GDM1 (cell line): ENCODE measurements around the gene EHD4.
A peak's percentile ranks its signal among the peaks of the same experiment; 100 is the strongest.

Source experiments
- DNase-seq: peaks from one replicate; lab custom pipeline; 2025; lab: John Stamatoyannopoulos, UW

Gene EHD4

DNA sequence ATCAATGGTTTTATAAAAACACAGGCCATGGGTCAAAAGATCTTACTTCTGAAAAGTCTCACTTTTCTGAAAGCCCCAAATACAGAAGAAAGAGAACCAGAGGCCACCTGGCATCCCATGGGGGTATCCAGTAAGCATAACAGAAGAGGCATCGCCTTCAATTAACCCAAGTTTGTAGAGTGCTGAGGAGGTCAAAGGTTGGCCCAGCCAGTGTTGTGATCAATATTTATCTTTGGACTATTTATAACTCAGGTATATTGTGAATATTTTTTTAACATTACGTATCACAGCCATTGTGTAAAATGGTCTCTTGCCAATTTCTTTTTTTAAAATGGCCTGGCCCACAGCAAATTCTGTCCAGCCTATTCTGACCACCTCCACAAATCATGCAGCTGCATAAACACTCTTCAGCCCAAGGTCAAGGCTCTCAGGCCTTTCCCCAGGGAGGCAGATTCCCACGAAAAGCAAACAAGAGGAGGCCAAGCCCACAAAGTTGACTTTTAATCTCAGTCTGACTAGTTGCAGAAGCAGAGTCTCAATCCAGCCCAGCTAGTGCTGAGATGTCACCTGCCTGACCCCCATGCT, 52.3 kb downstream of the EHD4 start:
- DNase-seq: no peak

DNA sequence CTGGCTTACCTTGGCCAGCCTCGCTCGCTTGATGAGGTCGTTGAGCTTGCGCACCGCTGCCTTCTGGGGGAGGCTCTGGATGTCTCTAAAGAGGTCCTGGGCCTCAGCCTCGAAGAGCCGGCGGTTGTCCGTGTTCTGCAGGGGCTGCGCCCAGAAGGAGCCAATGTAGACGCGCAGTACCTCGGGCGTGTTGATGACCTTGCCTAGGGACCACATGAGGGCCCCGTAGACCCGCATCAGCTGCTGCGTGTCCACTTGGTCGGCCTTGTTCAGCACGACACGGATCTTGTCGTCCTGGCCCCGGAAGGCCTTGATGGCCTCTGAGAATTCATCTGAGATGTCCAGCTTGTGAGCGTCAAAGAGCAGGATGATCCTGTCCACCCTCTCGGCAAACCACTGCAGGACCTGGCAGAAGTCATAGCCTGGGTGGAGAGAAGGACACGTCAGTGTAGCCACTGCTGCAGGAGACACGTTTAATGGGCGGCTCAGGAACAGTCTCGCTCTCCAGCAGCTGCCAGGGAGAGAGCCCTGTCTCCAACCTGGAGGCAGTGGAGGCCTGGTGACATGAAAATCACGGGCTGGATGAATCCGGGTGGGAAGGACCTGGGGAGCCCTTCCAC, 53.0 kb downstream of the EHD4 start:
- DNase-seq: no peak

DNA sequence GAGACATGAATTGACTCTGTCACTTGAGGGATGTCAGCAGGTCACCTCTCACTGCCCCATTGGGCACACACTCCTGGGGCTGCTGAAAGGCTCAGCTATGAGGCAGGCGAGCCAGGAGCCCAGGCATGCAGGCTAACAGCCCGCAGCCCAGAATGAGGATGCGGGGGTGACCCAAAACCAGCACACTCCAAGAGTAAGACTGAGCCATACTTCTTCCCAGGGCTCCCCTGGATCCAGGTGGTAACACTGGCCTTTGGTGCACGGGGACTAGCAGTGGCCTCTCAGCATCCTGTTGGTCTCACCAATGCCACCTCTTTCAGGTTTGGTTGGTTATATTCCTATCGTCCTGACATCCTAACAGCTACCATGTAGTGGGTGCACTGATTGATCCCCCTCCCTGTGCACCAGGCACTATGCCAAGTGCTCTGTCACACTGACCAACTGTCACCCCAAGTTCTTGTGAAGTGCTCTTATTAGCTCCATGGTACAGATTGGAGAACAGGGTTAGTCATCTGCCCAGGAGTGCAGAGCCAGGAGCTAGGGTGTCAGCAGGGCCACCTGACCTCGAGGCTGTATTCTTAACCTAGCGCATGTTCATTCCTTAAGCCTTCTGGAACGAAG, 53.7 kb downstream of the EHD4 start:
- DNase-seq: no peak

DNA sequence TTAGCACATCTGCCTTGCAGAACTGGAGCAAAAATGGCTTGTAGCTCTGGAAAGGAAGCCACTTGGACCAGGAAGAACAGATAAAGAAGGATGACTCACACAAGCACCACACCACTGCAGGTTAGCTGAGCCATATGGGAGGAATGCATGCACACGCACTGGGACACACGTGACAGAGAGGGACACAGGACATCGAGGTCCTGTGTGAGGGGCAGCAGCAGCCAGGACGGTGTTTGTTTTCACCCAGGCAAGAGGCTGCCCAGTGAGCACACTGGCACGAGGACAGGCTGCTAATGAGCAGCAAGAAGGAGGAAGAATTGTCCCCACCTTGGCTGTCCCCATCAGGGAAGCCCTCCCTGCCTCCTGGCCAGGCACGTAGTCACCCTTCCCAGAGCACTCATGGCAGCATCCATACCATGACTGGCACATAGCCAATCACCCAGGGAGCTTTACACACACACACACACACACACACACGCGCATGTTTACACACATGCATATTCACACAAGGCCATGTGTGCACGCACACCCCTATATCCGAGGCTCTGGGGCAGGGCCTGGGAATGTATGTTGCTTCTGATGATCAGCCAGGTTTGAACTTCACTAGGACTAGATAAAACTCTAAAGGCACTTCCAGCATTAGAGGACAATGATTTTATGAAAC, 54.5 kb downstream of the EHD4 start:
- DNase-seq: peak; percentile 47

DNA sequence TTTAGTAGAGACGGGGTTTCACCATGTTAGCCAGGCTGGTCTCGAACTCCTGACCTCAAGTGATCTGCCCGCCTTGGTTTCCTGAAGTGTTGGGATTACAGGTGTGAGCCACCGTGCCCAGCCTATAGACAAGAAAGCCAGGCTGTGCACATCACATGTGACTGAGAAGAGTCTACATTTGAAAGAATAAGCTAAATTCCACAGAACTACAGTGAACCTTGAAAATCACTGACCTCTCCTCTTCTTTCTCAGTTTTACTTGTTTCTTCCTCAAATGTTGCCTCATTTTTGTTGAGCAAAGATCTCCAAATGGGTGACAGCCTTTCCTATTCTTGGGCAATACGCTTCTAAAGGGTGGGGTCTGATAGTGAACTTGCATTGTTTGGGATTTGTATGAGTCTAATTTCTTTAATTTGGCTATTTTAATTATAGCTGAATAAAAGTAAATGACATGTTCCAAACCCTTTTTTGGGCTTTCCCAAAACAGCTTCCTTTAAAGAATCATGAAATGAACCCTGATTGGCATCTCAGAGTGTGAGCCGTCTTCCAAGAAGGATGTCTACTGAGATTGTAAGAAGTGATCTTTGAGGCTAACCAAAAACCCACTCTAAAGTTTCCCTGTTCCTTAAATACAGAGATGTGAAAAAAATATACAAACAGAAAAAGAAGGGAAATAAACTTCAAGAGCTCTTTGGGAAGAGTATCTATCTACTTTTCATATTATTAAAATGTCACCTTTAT, 56.9 kb downstream of the EHD4 start:
- no peak for DNase-seq

DNA sequence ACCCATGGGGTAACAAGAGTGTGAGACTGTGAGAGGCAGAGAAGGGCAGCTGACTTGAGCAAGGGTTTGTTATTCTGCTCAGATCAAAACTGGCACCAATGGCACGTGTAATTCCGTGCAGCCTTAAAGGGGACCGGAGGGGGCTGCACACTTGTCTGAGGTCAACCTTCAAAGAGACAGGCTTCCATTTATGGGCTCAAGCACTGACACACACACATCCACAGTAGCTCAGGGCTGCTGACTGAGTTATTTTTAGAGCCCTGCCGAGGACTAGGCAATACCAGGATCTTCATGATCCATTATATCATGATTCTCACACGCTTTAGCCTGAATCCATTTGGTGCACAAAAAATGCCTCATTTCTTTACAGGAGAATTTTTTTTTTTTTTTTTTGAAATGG, 57.9 kb downstream of the EHD4 start:
- no peak for DNase-seq

DNA sequence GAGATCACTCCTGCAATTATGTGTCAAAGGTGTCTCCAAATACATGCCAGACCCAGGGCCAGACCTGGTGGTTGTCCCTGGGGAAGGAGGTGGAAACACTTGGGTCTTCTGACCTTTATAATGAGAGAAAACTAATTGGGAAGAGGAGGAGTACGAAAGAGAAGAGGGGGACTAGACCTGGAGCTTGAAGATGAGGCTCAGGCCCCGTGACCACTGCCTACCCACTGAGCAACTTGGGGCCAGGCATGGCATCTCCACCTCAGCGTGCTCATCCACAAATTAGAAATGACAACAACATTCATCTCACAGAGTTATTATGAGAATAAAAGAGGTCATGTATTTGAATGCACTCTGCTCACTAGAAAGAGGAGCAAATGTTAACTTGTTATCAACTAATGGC, 59.1 kb downstream of the EHD4 start:
- DNase-seq: no peak

DNA sequence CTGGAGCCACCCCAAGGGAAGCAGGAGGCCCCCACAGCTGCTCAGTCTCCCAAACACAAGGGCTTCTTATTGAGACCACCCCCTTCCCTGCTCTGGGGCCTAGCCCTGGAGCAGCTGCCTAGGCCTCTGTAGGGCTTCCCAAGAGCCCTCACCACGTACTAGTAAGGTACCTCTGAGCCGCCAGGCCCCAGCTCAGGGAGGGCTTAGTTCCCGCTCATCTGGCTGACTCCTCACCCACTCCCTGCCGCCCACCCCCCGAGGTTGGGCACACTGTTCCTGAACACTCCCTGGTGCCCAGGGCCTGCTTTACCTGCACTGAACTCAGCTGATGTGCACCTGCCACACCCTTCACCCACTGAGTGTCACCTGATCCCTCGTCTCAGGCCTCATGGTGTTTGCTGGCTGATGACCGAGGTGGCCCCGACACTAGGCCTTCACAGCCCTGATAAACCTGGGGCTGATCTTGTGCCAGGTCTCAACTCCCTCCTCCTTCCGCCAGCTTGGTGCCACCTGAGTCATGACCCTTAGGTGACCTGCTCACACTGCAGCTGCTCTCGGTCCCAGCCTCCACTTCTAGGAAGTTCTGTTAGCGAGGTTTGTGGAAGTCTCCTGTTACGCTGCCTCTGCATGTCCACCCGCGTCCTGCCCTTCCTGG, 60.5 kb downstream of the EHD4 start:
- no peak for DNase-seq

DNA sequence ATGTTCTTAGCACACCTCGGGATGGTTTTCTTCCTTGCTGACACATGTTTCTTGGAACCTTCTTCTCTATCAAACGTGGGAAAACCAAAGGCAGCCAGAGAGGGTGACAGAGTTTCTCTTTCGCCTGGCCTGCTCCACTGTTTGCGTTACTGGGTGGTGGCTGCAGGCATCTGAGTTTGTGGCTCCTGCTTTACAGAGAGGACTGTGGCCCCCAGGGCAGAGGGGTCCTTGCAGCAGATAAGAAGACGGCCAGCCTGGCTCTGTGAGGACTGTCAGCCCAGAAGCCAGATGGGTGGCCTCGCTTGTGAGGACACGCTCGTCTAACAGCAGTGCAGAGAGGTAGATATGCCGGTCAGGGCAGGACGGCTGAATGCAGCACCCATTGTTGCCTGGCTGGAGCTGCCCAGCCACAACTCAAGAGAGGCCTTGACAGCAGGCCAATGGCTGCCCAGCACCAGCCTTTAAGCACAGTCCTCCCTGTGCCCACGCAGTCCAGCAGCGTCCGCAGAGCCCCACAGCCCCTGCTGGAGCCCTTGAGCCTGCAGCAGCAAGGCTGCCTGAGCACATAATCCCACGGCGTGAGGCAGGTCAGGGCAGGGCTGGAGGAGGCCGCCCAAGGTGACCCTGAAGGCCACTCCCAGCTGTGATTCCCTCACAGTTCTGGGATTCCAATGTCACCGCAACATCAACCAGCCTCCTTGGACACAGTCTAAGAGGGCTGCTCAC, 63.5 kb downstream of the EHD4 start:
- DNase-seq: no peak

DNA sequence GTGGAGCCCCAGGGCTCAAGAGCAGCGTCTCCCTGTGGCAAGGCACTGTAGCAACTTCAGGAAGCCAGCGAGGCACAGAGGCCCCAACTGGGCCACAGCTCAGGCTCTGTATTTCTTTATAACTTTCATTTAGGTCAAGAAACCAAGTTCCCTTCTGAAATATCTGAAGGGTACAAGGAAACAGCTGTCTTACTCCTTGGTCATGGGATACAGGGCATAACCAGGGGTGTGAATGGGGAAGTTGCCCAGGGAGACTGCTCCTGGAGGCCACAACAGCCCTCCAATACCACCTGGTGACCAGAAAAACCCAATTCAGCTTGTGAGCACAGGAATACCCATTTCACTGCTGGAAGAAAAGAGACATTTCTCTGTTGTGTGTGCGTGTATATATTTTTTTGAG, 65.2 kb downstream of the EHD4 start:
- DNase-seq: peak; percentile 17

DNA sequence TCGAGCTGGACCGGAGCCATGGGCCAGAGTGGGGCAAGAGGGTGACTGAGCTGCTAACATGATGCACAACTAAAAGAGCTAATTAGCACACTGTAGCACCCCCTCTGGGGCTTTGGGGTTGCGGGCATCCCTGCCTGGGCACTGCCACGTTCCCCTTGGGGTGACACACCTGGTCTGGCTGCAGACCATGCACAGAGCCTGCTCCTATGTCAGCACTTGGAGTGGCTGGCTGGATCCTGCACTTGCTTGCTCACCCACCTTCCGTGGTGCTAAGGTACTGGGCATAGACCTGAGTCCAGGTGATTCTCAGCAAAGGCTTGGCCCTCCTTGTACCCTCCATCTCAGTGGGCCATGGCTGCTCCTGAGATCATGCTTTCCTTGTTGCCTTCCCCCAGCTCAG, 65.7 kb downstream of the EHD4 start:
- DNase-seq: no peak

DNA sequence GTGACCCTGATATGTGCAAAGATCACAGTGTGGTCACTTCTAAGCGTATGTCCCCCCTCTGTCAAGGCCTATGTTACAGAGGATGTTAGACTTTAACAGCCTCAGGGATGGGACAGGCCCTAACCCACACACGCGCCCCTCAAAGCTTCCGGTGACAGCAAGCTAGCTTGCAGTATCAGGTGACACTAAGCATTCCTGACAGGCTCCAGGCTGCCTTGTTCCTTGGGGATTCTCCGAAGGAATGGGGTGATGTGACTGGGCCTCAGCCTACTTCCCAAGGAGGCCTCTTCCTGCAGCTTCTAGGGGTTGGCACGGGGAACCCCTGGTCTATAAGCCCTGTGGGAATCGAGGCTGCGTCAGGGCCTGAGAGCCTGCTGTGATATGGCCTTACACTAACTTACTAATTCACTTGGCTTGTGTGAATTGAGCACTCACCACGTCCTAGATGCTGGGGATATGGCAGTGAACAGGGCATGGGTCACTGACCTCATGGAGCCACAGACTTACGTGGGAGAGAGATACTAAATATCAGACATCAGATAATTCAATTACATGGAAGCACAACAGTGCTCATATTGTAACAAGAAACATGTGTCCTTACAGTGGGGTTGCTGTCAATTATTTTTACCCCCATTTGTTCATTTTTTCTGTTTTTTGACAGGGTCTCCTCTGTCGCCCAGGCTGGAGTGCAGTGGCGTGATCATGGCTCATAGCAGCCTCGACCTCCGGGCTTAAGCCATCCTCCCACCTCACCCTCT, 67.1 kb downstream of the EHD4 start:
- no peak for DNase-seq

DNA sequence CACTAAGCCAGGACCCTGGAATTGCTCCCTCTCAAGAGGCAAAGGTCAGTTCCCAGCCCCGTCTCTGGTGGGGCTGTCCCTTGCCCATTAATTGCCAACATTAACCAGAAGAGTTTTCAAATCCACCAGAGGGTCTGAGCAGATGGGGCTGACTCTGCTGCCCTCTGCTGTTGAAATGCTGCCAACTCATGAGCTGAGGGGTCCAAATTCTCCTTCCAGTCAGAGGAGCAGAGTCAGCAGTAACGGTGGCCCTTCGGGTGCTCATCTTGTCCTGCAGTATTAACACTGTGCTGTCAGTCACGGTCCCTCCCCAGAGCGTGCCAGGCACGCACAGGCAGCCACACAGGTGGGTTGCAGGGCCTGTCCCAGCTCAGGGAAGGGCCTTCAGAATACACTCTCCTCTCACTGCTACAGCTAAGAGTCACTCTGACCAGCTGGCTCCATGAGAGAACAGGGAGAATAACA, 67.8 kb downstream of the EHD4 start:
- peak; percentile 55 for DNase-seq

DNA sequence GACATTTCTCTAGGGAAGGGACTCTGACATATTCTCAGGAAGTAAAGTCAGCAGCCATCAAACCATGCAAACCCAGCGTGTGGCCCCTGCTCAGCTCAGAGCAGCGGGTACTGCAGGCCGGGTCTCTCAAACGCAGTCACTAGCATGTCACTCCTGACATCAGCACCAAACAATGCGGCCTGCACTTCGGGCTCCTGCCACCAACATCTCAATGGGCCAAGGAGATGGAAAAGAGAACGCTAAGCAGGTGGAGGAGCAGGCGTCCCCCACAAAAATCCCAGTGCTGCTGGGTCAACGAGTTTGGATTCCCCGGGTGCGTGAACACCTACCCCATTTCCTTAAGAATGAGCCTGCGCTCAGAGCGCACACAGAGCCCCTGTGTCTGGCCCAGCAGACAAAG, 68.6 kb downstream of the EHD4 start:
- DNase-seq: no peak

DNA sequence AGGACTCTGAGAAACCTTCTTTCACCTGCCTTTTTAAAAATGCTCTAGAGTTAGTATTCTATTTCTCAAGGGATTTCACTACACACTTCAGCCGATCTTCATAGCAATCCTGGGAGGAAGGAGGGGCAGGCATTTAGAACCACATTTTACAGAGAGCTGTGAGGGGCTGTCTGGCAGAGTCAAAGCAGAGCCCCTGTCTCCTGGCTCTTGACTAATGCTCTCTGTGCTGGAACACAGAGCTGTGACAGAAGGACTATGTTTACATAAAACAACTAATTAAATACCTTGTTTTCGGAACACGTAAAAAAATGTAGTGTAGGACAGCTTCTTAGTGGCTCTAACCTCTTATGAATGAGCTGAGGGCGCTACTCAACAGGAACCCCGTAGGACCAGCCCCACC, 70.9 kb downstream of the EHD4 start:
- DNase-seq: no peak

DNA sequence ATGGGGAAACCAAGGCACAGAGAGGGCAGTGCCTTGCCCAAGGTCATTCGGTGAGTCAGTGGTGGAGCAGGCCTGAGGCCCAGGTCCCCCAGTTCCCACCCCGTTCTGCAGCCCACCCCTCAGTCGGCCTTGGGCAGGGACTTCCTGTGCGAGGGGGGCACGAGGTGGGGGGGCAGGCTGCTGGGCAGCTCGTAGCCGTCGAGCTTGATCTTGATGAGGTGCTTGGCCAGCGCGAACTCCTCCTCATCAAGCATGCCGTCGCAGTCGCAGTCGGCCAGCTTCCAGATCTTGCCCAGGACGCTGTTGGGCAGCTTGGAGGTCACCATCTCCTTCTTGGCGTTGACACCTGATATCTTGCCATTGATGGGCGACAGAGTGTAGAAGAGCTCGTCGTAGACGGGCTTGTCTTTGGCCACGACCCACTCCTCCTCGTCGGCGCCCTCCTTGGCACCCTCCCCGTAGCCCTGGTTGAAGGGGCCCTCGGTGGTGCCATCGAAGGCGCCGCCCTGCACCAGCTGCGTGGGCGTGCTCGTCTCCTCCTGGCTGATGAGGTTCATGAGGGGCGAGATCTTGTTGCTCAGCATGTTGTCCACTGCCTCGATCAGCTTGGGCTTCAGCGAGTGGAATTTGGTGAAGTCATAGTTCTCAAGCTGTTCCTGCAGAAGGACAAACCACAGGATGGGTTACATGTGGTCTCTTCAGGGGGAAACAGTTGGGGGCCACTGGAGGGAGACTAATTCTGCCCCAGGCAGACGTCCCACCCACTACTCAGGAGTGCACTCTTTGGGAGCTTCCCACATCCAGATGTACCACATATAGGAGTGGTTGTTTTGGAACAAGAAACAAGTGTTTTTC, 71.6 kb downstream of the EHD4 start:
- no peak for DNase-seq

DNA sequence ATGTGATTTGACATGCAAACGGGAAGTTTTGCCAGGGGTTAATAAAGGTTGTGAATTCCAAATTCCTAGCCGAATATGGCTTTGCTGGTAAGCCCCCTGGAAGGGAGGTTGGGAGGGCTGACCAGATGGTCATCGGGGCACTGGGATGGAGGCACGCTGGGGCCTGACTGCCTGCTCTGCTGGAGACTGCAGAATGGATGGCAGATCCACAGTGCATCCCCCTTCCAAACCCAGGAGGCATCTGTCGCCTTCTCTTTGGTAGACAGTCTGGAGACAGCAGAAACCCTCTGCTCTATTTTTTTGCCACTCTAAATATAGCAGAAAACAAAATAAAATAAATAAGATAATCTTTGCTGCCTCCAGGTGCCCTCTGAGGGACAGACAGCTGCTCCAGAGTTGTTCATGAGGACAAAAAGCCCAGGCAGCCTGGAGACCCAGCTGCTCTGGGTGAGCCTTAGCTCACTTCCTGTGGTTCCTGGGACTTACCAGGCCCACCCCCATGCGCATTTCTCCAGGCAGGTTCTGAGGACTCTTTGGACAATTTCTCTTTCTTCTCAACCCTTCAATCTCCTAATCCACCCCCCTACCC, 72.4 kb downstream of the EHD4 start:
- no peak for DNase-seq

DNA sequence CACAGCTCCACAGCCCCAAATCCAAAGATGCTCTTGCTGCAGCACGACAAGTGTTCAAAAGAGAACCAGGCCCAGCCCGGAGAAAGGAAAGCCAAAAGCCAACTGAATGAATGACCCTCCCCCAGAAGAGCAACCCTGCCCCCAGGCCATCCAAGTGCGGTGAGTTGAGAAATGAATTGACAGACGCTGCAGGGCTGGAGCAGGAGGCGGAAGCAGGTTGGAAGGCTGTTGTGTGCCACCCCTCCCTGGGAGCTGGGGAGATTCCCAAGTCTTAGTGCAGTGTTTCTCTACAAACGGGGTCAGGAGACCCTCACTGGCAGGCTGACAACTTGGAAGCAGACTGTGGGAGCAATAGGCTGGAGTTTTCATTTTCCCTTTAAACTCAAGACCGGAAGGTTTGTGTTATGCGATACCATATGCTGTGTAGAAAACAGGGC, 75.0 kb downstream of the EHD4 start:
- DNase-seq: no peak

DNA sequence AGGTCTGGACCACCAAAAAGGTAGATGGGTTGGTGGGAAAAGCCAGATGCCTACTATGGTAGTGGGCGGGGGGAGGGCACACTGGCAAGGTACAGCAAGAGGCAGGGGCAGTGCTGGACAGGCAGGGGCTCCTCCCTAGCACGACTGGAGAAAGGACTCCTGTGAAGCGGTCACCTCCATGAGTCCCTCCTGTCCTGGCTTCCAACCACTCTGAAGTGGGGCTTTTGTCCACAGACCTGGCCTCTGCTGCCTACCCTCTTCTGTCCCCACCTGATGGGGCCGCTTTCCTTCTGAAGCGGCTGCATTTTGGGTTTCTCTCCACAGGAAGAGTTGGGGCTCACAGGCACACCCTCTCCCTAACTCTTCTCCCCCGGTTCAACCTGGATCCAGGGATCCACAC, 75.8 kb downstream of the EHD4 start:
- no peak for DNase-seq
